ENCODE data around the gene TMEM154. TPM values are rescaled to one million over a fixed set of nuclear protein-coding genes. Genes with fewer than 3 reads are reported as not detected.

Gene TMEM154
- total RNA-seq, 4 donors from 2014 or later = 81.9 to 164 (median 132) TPM

GRCh38 chr4:152590179-152591031, 89.4 kb downstream of the TMEM154 start:
- Histone ChIP-seq H3K36me3 (no peaks in the 10 kb centered on the region), H3K4me3 (peak overlapping the region; percentile 25), H3K27ac (peak overlapping the region; percentile 72), H3K9me3 (no peaks in the 10 kb centered on the region), H3K4me1 (peaks cover 21% of the 10 kb centered on the region), H3K27me3 (no peaks in the 10 kb centered on the region)
- DNase-seq (ENCODE audit: low spot score in 2 of 2) = no peak
- TF ChIP-seq POLR2AphosphoS5 (IDR thresholded peaks at IDR 0.05) (no peak), CTCF (IDR thresholded peaks at IDR 0.05) (no peak), EP300 (IDR thresholded peaks at IDR 0.05) (no peak), POLR2A (IDR thresholded peaks at IDR 0.05) (no peak)
- WGBS = 41% methylated on average over 4 of the region's 4 CpGs

- H3K36me3 ChIP-seq = no peaks in the 10 kb centered on the region
- peaks cover 21% of the 10 kb centered on the region for H3K4me1 ChIP-seq
- no peak for DNase-seq (ENCODE audit: low spot score in 2 of 2)
- H3K4me3 ChIP-seq = no peak overlapping the region
- WGBS = 84% methylated on average over 4 of the region's 4 CpGs
- TF ChIP-seq POLR2A (IDR thresholded peaks at IDR 0.05) = no peak
- no peak for TF ChIP-seq CTCF (IDR thresholded peaks at IDR 0.05)
- no peak for TF ChIP-seq POLR2AphosphoS5 (IDR thresholded peaks at IDR 0.05)
- no peak for TF ChIP-seq EP300 (IDR thresholded peaks at IDR 0.05)
- H3K27me3 ChIP-seq = no peaks in the 10 kb centered on the region
- H3K9me3 ChIP-seq = no peaks in the 10 kb centered on the region
- H3K27ac ChIP-seq = no peak overlapping the region
These were observed 90.9 kb downstream of the TMEM154 start for GRCh38 chr4:152588869-152589268.

DNA sequence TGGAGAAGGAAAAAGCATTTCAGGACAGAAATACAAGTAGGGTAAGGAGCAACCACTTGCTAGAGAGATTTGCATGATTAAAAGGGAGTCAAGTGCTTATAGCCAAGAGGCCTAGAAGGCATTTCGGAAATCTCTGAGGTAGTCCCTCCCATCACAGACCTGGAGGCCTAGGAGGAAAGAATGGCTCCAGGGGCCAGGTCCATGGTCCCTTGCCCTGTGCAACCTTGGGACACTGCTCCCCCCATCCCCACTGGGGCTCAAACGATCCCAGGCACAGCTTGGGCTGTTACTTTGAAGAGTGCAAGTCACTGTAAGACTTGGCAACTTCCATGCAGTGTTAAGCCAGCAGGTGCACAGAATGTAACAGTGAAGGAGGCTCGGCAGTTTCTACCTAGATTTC, 92.7 kb downstream of the TMEM154 start:
- Histone ChIP-seq H3K36me3 (no peaks in the 10 kb centered on the region), H3K9me3 (no peaks in the 10 kb centered on the region), H3K27me3 (no peaks in the 10 kb centered on the region), H3K4me3 (no peak overlapping the region), H3K4me1 (peaks cover 21% of the 10 kb centered on the region), H3K27ac (no peak overlapping the region)
- DNase-seq (ENCODE audit: low spot score in 2 of 2) = no peak
- TF ChIP-seq POLR2AphosphoS5 (IDR thresholded peaks at IDR 0.05) = no peak
- no peak for TF ChIP-seq POLR2A (IDR thresholded peaks at IDR 0.05)
- TF ChIP-seq CTCF (IDR thresholded peaks at IDR 0.05) = no peak
- no peak for TF ChIP-seq EP300 (IDR thresholded peaks at IDR 0.05)
- 89% methylated on average over 3 of the region's 3 CpGs for WGBS

DNA sequence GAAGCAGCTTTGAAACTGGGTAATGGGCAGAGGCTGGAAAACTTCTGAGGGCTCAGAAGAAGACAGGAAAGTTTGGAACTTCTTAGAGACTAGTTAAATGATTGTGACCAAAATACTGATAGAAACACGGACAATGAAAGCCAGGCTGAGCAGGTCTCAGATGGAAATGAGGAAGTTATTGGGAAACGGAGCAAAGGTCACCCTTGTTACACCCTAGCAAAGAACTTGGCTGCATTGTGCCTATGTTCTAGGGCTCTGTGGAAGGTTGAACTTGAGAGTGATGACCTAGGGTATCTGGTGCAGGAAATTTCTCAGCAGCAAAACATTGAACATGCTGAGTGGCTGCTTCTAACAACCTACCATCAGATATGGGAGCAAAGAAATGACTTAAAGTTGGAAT, 93.1 kb downstream of the TMEM154 start:
- H3K27me3 ChIP-seq = no peaks in the 10 kb centered on the region
- H3K9me3 ChIP-seq = no peaks in the 10 kb centered on the region
- DNase-seq (ENCODE audit: low spot score in 2 of 2) = no peak
- no peak overlapping the region for H3K4me3 ChIP-seq
- H3K4me1 ChIP-seq = peaks cover 19% of the 10 kb centered on the region
- H3K27ac ChIP-seq = no peak overlapping the region
- 89% methylated on average over 2 of the region's 2 CpGs for WGBS
- TF ChIP-seq POLR2AphosphoS5 (IDR thresholded peaks at IDR 0.05) = no peak
- no peak for TF ChIP-seq POLR2A (IDR thresholded peaks at IDR 0.05)
- TF ChIP-seq EP300 (IDR thresholded peaks at IDR 0.05) = no peak
- TF ChIP-seq CTCF (IDR thresholded peaks at IDR 0.05) = no peak
- no peaks in the 10 kb centered on the region for H3K36me3 ChIP-seq

GRCh38 chr4:152585023-152585441, 94.8 kb downstream of the TMEM154 start:
- Histone ChIP-seq H3K9me3 (no peaks in the 10 kb centered on the region), H3K27ac (no peak overlapping the region), H3K4me1 (peaks cover 2% of the 10 kb centered on the region), H3K4me3 (no peak overlapping the region), H3K27me3 (no peaks in the 10 kb centered on the region), H3K36me3 (no peaks in the 10 kb centered on the region)
- 83% methylated on average over 7 of the region's 7 CpGs for WGBS
- TF ChIP-seq POLR2A (IDR thresholded peaks at IDR 0.05) (no peak), CTCF (IDR thresholded peaks at IDR 0.05) (no peak), EP300 (IDR thresholded peaks at IDR 0.05) (no peak), POLR2AphosphoS5 (IDR thresholded peaks at IDR 0.05) (no peak)
- no peak for DNase-seq (ENCODE audit: low spot score in 2 of 2)
